Measurements from ENCODE around the gene SLC39A2.

Gene SLC39A2

GRCh38 chr14:21016413-21017190, 17.5 kb downstream of the SLC39A2 start:
- no peak overlapping the region for H3K27ac Mint-ChIP-seq
- peaks cover 26% of the 10 kb centered on the region for H3K27me3 Mint-ChIP-seq
- no peaks in the 10 kb centered on the region for H3K36me3 Mint-ChIP-seq
- peaks cover 6% of the 10 kb centered on the region for H3K4me1 Mint-ChIP-seq
- no peak for ATAC-seq
- no peaks in the 10 kb centered on the region for H3K9me3 Mint-ChIP-seq
- H3K4me3 Mint-ChIP-seq, result no peak overlapping the region

GRCh38 chr14:21017528-21018245, 18.6 kb downstream of the SLC39A2 start:
- Mint-ChIP-seq H3K27ac (no peak overlapping the region), H3K9me3 (no peaks in the 10 kb centered on the region), H3K4me3 (no peak overlapping the region), H3K36me3 (no peaks in the 10 kb centered on the region), H3K4me1 (peaks cover 9% of the 10 kb centered on the region), H3K27me3 (peaks cover 24% of the 10 kb centered on the region)
- no peak for ATAC-seq

GRCh38 chr14:21018286-21018685, 19.2 kb downstream of the SLC39A2 start:
- no peak for ATAC-seq
- H3K27ac Mint-ChIP-seq, result no peak overlapping the region
- no peaks in the 10 kb centered on the region for H3K36me3 Mint-ChIP-seq
- peaks cover 14% of the 10 kb centered on the region for H3K4me1 Mint-ChIP-seq
- no peaks in the 10 kb centered on the region for H3K9me3 Mint-ChIP-seq
- H3K4me3 Mint-ChIP-seq, result no peak overlapping the region
- peaks cover 22% of the 10 kb centered on the region for H3K27me3 Mint-ChIP-seq

- H3K4me1 Mint-ChIP-seq, result peaks cover 14% of the 10 kb centered on the region
- no peak overlapping the region for H3K4me3 Mint-ChIP-seq
- ATAC-seq, result no peak
- peaks cover 18% of the 10 kb centered on the region for H3K27me3 Mint-ChIP-seq
- H3K9me3 Mint-ChIP-seq, result no peaks in the 10 kb centered on the region
- H3K27ac Mint-ChIP-seq, result no peak overlapping the region
- H3K36me3 Mint-ChIP-seq, result no peaks in the 10 kb centered on the region
These were observed 19.7 kb downstream of the SLC39A2 start for GRCh38 chr14:21018781-21019180.

GRCh38 chr14:21019366-21019765, 20.3 kb downstream of the SLC39A2 start:
- peaks cover 19% of the 10 kb centered on the region for H3K4me1 Mint-ChIP-seq
- H3K9me3 Mint-ChIP-seq, result no peaks in the 10 kb centered on the region
- H3K27ac Mint-ChIP-seq, result no peak overlapping the region
- no peak overlapping the region for H3K4me3 Mint-ChIP-seq
- no peaks in the 10 kb centered on the region for H3K36me3 Mint-ChIP-seq
- peaks cover 12% of the 10 kb centered on the region for H3K27me3 Mint-ChIP-seq
- no peak for ATAC-seq

GRCh38 chr14:21020977-21021545, 22.0 kb downstream of the SLC39A2 start:
- Mint-ChIP-seq H3K27ac (no peak overlapping the region), H3K4me1 (peaks cover 16% of the 10 kb centered on the region), H3K36me3 (no peaks in the 10 kb centered on the region), H3K9me3 (no peaks in the 10 kb centered on the region), H3K27me3 (peaks cover 11% of the 10 kb centered on the region), H3K4me3 (no peak overlapping the region)
- no peak for ATAC-seq

GRCh38 chr14:21022686-21023085, 23.6 kb downstream of the SLC39A2 start:
- ATAC-seq, result no peak
- H3K9me3 Mint-ChIP-seq, result no peaks in the 10 kb centered on the region
- H3K4me3 Mint-ChIP-seq, result no peak overlapping the region
- H3K27ac Mint-ChIP-seq, result no peak overlapping the region
- peaks cover 16% of the 10 kb centered on the region for H3K4me1 Mint-ChIP-seq
- peaks cover 11% of the 10 kb centered on the region for H3K27me3 Mint-ChIP-seq
- no peaks in the 10 kb centered on the region for H3K36me3 Mint-ChIP-seq

GRCh38 chr14:21023174-21023573, 24.1 kb downstream of the SLC39A2 start:
- Mint-ChIP-seq H3K27me3 (peaks cover 11% of the 10 kb centered on the region), H3K9me3 (no peaks in the 10 kb centered on the region), H3K4me3 (no peak overlapping the region), H3K27ac (no peak overlapping the region), H3K4me1 (peaks cover 16% of the 10 kb centered on the region), H3K36me3 (no peaks in the 10 kb centered on the region)
- no peak for ATAC-seq

GRCh38 chr14:21023817-21024584, 24.9 kb downstream of the SLC39A2 start:
- no peak for ATAC-seq
- Mint-ChIP-seq H3K27ac (peak overlapping the region; percentile 65), H3K4me1 (peaks cover 16% of the 10 kb centered on the region), H3K27me3 (peaks cover 11% of the 10 kb centered on the region), H3K36me3 (no peaks in the 10 kb centered on the region), H3K4me3 (peak overlapping the region; percentile 81), H3K9me3 (no peaks in the 10 kb centered on the region)

GRCh38 chr14:21024585-21025370, 25.7 kb downstream of the SLC39A2 start, which contains the start of gene NDRG2:
TSS of gene NDRG2 (minus strand) at chr14:21025061. CDS start at chr14:21023315, 1,746 bp downstream.
- peak within 1 kb of the TSS; percentile 65 for H3K27ac Mint-ChIP-seq
- peak; percentile 82 for ATAC-seq
- H3K9me3 Mint-ChIP-seq, result no peaks in the 10 kb centered on the region
- peak within 1 kb of the TSS; percentile 81 for H3K4me3 Mint-ChIP-seq
- H3K36me3 Mint-ChIP-seq, result no peaks in the 10 kb centered on the region
- peaks cover 11% of the 10 kb centered on the region for H3K27me3 Mint-ChIP-seq
- peaks cover 16% of the 10 kb centered on the region for H3K4me1 Mint-ChIP-seq

GRCh38 chr14:21025371-21026273, 26.5 kb downstream of the SLC39A2 start:
- Mint-ChIP-seq H3K4me3 (peak overlapping the region; percentile 81), H3K4me1 (peaks cover 16% of the 10 kb centered on the region), H3K36me3 (no peaks in the 10 kb centered on the region), H3K9me3 (no peaks in the 10 kb centered on the region), H3K27me3 (peaks cover 11% of the 10 kb centered on the region), H3K27ac (peak overlapping the region; percentile 65)
- no peak for ATAC-seq

- Mint-ChIP-seq H3K9me3 (no peaks in the 10 kb centered on the region), H3K36me3 (no peaks in the 10 kb centered on the region), H3K4me1 (peaks cover 16% of the 10 kb centered on the region), H3K27me3 (peaks cover 13% of the 10 kb centered on the region), H3K27ac (no peak overlapping the region), H3K4me3 (peak overlapping the region; percentile 44)
- ATAC-seq, result no peak
These were observed 27.3 kb downstream of the SLC39A2 start for GRCh38 chr14:21026274-21026987.

GRCh38 chr14:21026988-21027315, 27.9 kb downstream of the SLC39A2 start:
- Mint-ChIP-seq H3K27me3 (peaks cover 16% of the 10 kb centered on the region), H3K27ac (no peak overlapping the region), H3K4me1 (peaks cover 16% of the 10 kb centered on the region), H3K36me3 (no peaks in the 10 kb centered on the region), H3K4me3 (no peak overlapping the region), H3K9me3 (no peaks in the 10 kb centered on the region)
- no peak for ATAC-seq

Data from stimulated activated memory B cell treated with anti-CD40 and anti-IgM and Interleukin-4, amounts not matched to agents 10 μg/mL and 1 μg/mL and 100 μg/mL, for 72 hours (primary cell).